H9 (cell line): ENCODE results near the gene C11orf86. TPM values are rescaled to one million over a fixed set of nuclear protein-coding genes. Genes with fewer than 3 reads are reported as not detected.
A peak's percentile ranks its signal among the peaks of the same experiment; 100 is the strongest.

Source experiments
- DNase-seq: peaks from one replicate; pipeline ENCODE4 v3.0.0-alpha.2; 2017
- H2AFZ ChIP-seq: one replicate; pipeline ENCODE4 v1.6.1; 2013; ENCODE audit warnings: mild to moderate bottlenecking, low read length, control low read depth, moderate library complexity
- H2AK5ac ChIP-seq: 2 replicates; pipeline ENCODE4 v1.6.1; 2013; ENCODE audit warnings: low read length, control low read depth, mixed read lengths; ENCODE audit not compliant: insufficient read length
- H2BK120ac ChIP-seq: one replicate; pipeline ENCODE4 v1.6.1; 2013; ENCODE audit warnings: low read depth, mild to moderate bottlenecking, low read length, control low read depth, inconsistent platforms; ENCODE audit not compliant: poor library complexity, severe bottlenecking
- H2BK12ac ChIP-seq: 2 replicates; pipeline ENCODE4 v1.6.1; 2013; ENCODE audit warnings: low read length, control low read depth, mixed read lengths, low read depth; ENCODE audit not compliant: insufficient read length
- H2BK15ac ChIP-seq: 2 replicates; pipeline ENCODE4 v1.6.1; 2013; ENCODE audit warnings: low read depth, low read length, control low read depth
- H2BK20ac ChIP-seq: one replicate; pipeline ENCODE4 v1.6.1; 2013; ENCODE audit warnings: low read depth, mild to moderate bottlenecking, low read length, control low read depth, inconsistent platforms; ENCODE audit not compliant: poor library complexity, severe bottlenecking
- H2BK5ac ChIP-seq: 2 replicates; pipeline ENCODE4 v1.6.1; 2013; ENCODE audit warnings: low read length, control low read depth, mixed read lengths; ENCODE audit not compliant: insufficient read length
- H3K14ac ChIP-seq: 2 replicates; pipeline ENCODE4 v1.6.1; 2013; ENCODE audit warnings: low read length, control low read depth; ENCODE audit not compliant: insufficient read depth
- H3K18ac ChIP-seq: 2 replicates; pipeline ENCODE4 v1.6.1; 2013; ENCODE audit warnings: low read depth, mild to moderate bottlenecking, mixed read lengths, low read length, control low read depth; ENCODE audit not compliant: insufficient read length
- H3K23ac ChIP-seq: 2 replicates; pipeline ENCODE4 v1.6.1; 2013; ENCODE audit warnings: low read length, control low read depth, mixed read lengths, low read depth; ENCODE audit not compliant: insufficient read length
- H3K23me2 ChIP-seq: 2 replicates; pipeline ENCODE4 v1.6.1; 2013; ENCODE audit warnings: low read depth, mild to moderate bottlenecking, mixed read lengths, low read length, control low read depth; ENCODE audit not compliant: insufficient read length, poor library complexity, severe bottlenecking
- H3K27ac ChIP-seq: 2 replicates; pipeline ENCODE4 v1.5.1; 2013; ENCODE audit warnings: low read length, control low read depth, mixed read lengths, low read depth; ENCODE audit not compliant: insufficient read length
- H3K27me3 ChIP-seq: 2 replicates; pipeline ENCODE4 v1.6.1; 2013; ENCODE audit warnings: low read length, control low read depth, inconsistent platforms; ENCODE audit not compliant: insufficient read depth
- H3K4ac ChIP-seq: 2 replicates; pipeline ENCODE4 v1.6.1; 2013; ENCODE audit warnings: low read depth, mild to moderate bottlenecking, control low read depth, inconsistent platforms, low read length, moderate library complexity
- H3K4me1 ChIP-seq: 2 replicates; pipeline ENCODE4 v1.6.1; 2013; ENCODE audit warnings: low read length, control low read depth, inconsistent platforms; ENCODE audit not compliant: insufficient read depth
- H3K4me2 ChIP-seq: 2 replicates; pipeline ENCODE4 v1.6.1; 2013; ENCODE audit warnings: low read length, control low read depth, mixed read lengths; ENCODE audit not compliant: insufficient read length, insufficient read depth
- H3K56ac ChIP-seq: 2 replicates; pipeline ENCODE4 v1.6.1; 2013; ENCODE audit warnings: low read depth, mild to moderate bottlenecking, mixed read lengths, low read length, control low read depth; ENCODE audit not compliant: insufficient read length
- H3K79me1 ChIP-seq: 2 replicates; pipeline ENCODE4 v1.6.1; 2013; ENCODE audit warnings: low read depth, mild to moderate bottlenecking, moderate library complexity, low read length, control low read depth, inconsistent platforms; ENCODE audit not compliant: insufficient read depth, poor library complexity, severe bottlenecking
- H3K79me2 ChIP-seq: 2 replicates; pipeline ENCODE4 v1.6.1; 2013; ENCODE audit warnings: low read length, control low read depth, inconsistent platforms; ENCODE audit not compliant: insufficient read depth
- H3K9ac ChIP-seq: 2 replicates; pipeline ENCODE4 v1.6.1; 2013; ENCODE audit warnings: low read length, control low read depth, mixed read lengths; ENCODE audit not compliant: insufficient read length; ENCODE audit errors: extremely low read depth
- H3K9me3 ChIP-seq: one replicate; pipeline ENCODE4 v1.6.1; 2013; ENCODE audit warnings: low read depth, low read length, inconsistent platforms; ENCODE audit not compliant: control insufficient read depth
- H3T11ph ChIP-seq: one replicate; pipeline ENCODE4 v1.6.1; 2013; ENCODE audit warnings: mild to moderate bottlenecking, low read length, control low read depth, inconsistent platforms
- H4K20me1 ChIP-seq: one replicate; pipeline ENCODE4 v1.6.1; 2013; ENCODE audit not compliant: control insufficient read depth, insufficient read length, insufficient read depth
- H4K5ac ChIP-seq: 2 replicates; pipeline ENCODE4 v1.6.1; 2013; ENCODE audit warnings: low read depth, mild to moderate bottlenecking, mixed read lengths, low read length, control low read depth; ENCODE audit not compliant: insufficient read length
- H4K8ac ChIP-seq: replicated peaks from 2 replicates; pipeline ENCODE4 v1.6.1; 2013; ENCODE audit warnings: low read length, control low read depth, mixed read lengths, low read depth; ENCODE audit not compliant: insufficient read length
- H4K91ac ChIP-seq: 2 replicates; pipeline ENCODE4 v1.6.1; 2013; ENCODE audit warnings: low read depth, mild to moderate bottlenecking, moderate library complexity, mixed read lengths, low read length, control low read depth; ENCODE audit not compliant: insufficient read length
- H3K27ac Mint-ChIP-seq, 3 experiments: 2 replicates in 2 of 3; 3 replicates in 1 of 3; pipeline ENCODE4 v1.8.0; 2020 to 2021; ENCODE audit warnings: mixed read lengths in 3 of 3, mild to moderate bottlenecking in 1 of 3, moderate library complexity in 1 of 3
- H3K27me3 Mint-ChIP-seq: 2 replicates; pipeline ENCODE4 v1.8.0; 2021; ENCODE audit warnings: low read depth, mild to moderate bottlenecking, moderate library complexity, mixed read lengths
- H3K36me3 Mint-ChIP-seq, 3 experiments: 2 replicates in 2 of 3; 3 replicates in 1 of 3; pipeline ENCODE4 v1.8.0; 2020 to 2021; ENCODE audit warnings: low read depth in 3 of 3, mixed read lengths in 3 of 3; ENCODE audit not compliant: insufficient read depth in 1 of 3
- H3K4me1 Mint-ChIP-seq, 2 experiments: 2 replicates each; pipeline ENCODE4 v1.8.0; 2020; ENCODE audit warnings: mixed read lengths in 2 of 2
- H3K4me3 Mint-ChIP-seq, 2 experiments: 2 replicates in 1 of 2; 3 replicates in 1 of 2; pipeline ENCODE4 v1.8.0; 2020 to 2021; ENCODE audit warnings: mild to moderate bottlenecking in 2 of 2, mixed read lengths in 2 of 2, moderate library complexity in 1 of 2
- H3K9me3 Mint-ChIP-seq, 2 experiments: 2 replicates in 1 of 2; 3 replicates in 1 of 2; pipeline ENCODE4 v1.8.0; 2020; ENCODE audit warnings: mild to moderate bottlenecking in 2 of 2, mixed read lengths in 2 of 2, moderate library complexity in 1 of 2
- CTCF ChIP-seq: fragments of 200-600 bp; sonication (generic); conservative IDR thresholded peaks from 3 replicates; pipeline ENCODE4 v1.8.0; 2021; ENCODE audit warnings: antibody characterized with exemption, mild to moderate bottlenecking
- WGBS: extraction: QIAGEN DNeasy Blood & Tissue Kit; methylation state at CpG from one replicate; pipeline ENCODE4 v1.1.7; 2013; ENCODE audit warnings: missing lambda C conversion rate, low lambda C conversion rate, mixed read lengths; ENCODE audit not compliant: insufficient read length; ENCODE audit errors: extremely low coverage; 5-methylcytosine and 5-hydroxymethylcytosine counted together
- total RNA-seq: library from RNA; stranded (reverse); gene quantifications from 2 replicates; pipeline ENCODE4 v1.2.1, GENCODE V29; 2021

Gene C11orf86
- total RNA-seq, 1 experiment from 2014 or later, result not detected

- Histone ChIP-seq H3K18ac (no peak overlapping the region), H3K56ac (no peak overlapping the region), H4K5ac (no peak overlapping the region), H3K27me3 (no peaks in the 10 kb centered on the region), H3K4me1 (no peaks in the 10 kb centered on the region; the same call in 1 of the 2 replicates), H4K8ac (no peak overlapping the region), H2BK5ac (no peak overlapping the region), H4K91ac (no peak overlapping the region), H3T11ph (no peak overlapping the region), H3K9ac (no peak overlapping the region), H2BK120ac (no peak overlapping the region), H3K4ac (no peak overlapping the region), H3K79me2 (no peaks in the 10 kb centered on the region), H3K14ac (no peak overlapping the region), H2AFZ (no peak overlapping the region), H3K9me3 (no peaks in the 10 kb centered on the region), H2BK20ac (no peak overlapping the region), H3K4me2 (no peak overlapping the region), H3K23me2 (no peaks in the 10 kb centered on the region), H3K27ac (no peak overlapping the region), H2AK5ac (no peak overlapping the region), H3K23ac (no peak overlapping the region), H3K79me1 (no peaks in the 10 kb centered on the region), H2BK12ac (no peak overlapping the region), H4K20me1 (no peaks in the 10 kb centered on the region), H2BK15ac (no peak overlapping the region)
- no peak overlapping the region for H3K4me3 Mint-ChIP-seq
- no peaks in the 10 kb centered on the region for H3K9me3 Mint-ChIP-seq
- H3K36me3 Mint-ChIP-seq, result peaks cover 0 to 14% (median 11%) of the 10 kb centered on the region in 3 experiments; a peak in 6 of 7 replicates
- peak overlapping the region in 2 of 3 experiments; percentile 26 to 36; a peak in 2 of 7 replicates for H3K27ac Mint-ChIP-seq
- peaks cover 36 to 38% of the 10 kb centered on the region in 2 experiments for H3K4me1 Mint-ChIP-seq
- WGBS, result no CpG with 5 or more reads among the region's 13 CpGs
- DNase-seq, result no peak
- no peaks in the 10 kb centered on the region; the same call in 1 of the 2 replicates for H3K27me3 Mint-ChIP-seq
- no peak for TF ChIP-seq CTCF
Measured at GRCh38 chr11:66953081-66953833, 21.8 kb upstream of the C11orf86 start.
